ENCODE data around the gene SPNS1. TPM values are rescaled to one million over a fixed set of nuclear protein-coding genes. Genes with fewer than 3 reads are reported as not detected.

The SPNS1 gene
- total and polyA plus RNA-seq, 2 donors = 16.1 to 37.1 TPM

Other genes with a start within 250 kb of the SPNS1 start
- gene NPIPB9, start 223.0 kb upstream of the SPNS1 start, total RNA-seq = 9.3 TPM
- 0.35 TPM for gene NPIPB9, start 223.0 kb upstream of the SPNS1 start, polyA plus RNA-seq
- gene ATXN2L, start 151.8 kb upstream of the SPNS1 start, total RNA-seq = 35.9 TPM
- 69.8 TPM for gene ATXN2L, start 151.8 kb upstream of the SPNS1 start, polyA plus RNA-seq
- gene TUFM, start 128.4 kb upstream of the SPNS1 start, total RNA-seq = 44.4 TPM
- gene TUFM, start 128.4 kb upstream of the SPNS1 start, polyA plus RNA-seq = 148 TPM
- 7.5 TPM for gene SH2B1, start 110.9 kb upstream of the SPNS1 start, total RNA-seq
- gene SH2B1, start 110.9 kb upstream of the SPNS1 start, polyA plus RNA-seq = 52.8 TPM
- gene ATP2A1, start 96.3 kb upstream of the SPNS1 start, total RNA-seq = 2.9 TPM
- 0.42 TPM for gene ATP2A1, start 96.3 kb upstream of the SPNS1 start, polyA plus RNA-seq
- gene RABEP2, start 49.5 kb upstream of the SPNS1 start, total RNA-seq = 17.0 TPM
- 23.4 TPM for gene RABEP2, start 49.5 kb upstream of the SPNS1 start, polyA plus RNA-seq
- 0.16 TPM for gene CD19, start 42.8 kb upstream of the SPNS1 start, total RNA-seq
- 0.70 TPM for gene CD19, start 42.8 kb upstream of the SPNS1 start, polyA plus RNA-seq
- gene NFATC2IP, start 23.8 kb upstream of the SPNS1 start, total RNA-seq = 22.2 TPM
- gene NFATC2IP, start 23.8 kb upstream of the SPNS1 start, polyA plus RNA-seq = 25.2 TPM
- gene LAT, start 10.3 kb downstream of the SPNS1 start, total RNA-seq = 1.0 TPM
- 9.9 TPM for gene LAT, start 10.3 kb downstream of the SPNS1 start, polyA plus RNA-seq